ENCODE data around the gene OXSM. TPM values are rescaled to one million over a fixed set of nuclear protein-coding genes. Genes with fewer than 3 reads are reported as not detected.

Gene OXSM
- total RNA-seq, 1 donor from 2014 or later = 8.9 TPM

DNA sequence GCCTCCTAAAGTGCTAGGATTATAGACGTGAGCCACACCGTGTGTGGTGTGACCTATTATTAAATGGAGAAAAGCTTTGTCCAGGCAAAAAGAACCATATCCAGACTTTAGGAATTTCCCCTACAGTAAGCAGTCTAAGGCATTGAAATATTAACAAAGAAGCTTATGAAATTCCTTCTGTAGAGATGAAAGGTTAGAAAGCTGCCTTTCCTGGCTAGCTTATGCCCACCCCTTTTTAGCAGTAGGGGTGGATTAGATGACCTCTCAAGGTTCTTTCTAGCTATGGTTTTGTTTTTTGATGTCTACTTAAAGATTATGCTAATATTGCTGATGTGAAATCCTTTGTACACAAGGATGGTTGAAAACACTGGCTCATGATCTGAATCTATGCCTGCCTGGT lies 13.9 kb downstream of the OXSM start:
- no peak for DNase-seq (ENCODE audit: low read depth in 2 of 2)

DNA sequence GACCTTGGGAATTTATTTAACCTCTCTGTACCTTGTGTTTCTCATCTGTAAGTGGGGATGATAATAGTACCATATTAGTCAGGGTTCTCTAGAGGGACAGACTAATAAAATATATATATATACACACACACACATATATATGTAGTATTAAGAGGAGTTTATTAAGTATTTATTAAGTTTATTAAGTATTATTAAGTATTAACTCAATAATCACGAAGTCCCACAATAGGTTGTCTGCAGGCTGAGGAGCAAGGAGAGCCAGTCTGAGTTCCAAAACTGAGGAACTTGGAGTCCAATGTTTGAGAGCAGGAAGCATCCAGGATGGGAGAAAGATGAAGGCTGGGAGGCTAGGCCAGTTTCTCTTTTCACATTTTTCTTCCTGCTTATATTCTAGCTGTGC lies 14.8 kb downstream of the OXSM start:
- no peak for DNase-seq (ENCODE audit: low read depth in 2 of 2)

DNA sequence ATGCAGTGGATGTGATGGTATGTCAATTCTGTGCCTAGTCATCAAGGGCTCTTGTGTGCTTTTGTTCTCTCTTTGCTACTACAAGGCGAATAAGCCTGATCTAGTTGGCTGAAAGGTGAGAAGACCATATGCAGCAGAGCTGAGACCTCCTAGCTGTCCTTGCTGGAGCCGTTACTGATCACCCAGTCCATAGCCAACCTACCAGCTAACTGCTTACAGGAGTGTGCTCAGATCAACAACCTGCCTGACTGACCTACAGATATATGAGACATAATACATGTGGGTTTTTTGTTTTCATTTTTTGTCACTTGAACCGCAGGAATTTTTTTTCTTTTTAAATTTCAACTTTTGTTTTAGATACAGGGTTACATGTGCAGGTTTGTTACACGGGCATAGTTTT lies 22.8 kb downstream of the OXSM start:
- no peak for DNase-seq (ENCODE audit: low read depth in 2 of 2)

DNA sequence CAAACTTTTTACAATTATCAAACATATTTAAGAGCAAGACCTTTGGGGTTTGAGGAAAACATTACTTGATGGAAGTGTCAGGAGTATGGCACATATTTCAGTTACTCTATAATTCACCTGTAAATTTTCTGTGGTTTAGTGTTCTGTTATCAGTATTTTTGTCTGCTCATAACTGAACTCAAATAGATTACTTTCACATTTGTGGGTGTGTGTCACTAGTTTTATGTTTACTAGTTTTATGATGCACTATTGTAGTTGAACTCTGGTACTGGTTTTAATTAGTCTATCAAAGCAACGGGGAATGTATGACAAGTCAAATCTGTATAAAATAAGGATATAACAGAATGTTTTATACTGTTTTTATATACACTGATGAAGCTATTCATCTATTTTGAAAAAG lies 27.2 kb downstream of the OXSM start:
- no peak for DNase-seq (ENCODE audit: low read depth in 2 of 2)

DNA sequence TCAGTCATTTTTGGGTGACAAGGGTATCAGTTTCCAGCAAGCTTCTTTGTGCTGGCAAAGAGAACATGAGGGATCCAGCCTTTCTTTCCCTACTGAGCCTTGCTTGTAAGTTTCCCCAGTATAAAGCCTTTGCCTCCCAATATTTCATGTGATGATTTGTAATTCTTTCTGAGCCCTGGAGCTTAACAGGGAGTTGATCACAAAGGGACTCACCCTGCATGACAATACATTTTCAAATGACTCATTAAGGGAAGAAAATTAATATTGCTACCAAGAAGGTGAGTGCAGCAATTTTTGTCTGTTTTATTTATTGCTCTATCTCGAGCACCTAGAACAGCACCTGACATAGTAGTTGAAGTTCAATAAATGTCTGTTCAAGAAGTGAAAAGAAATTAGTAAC lies 27.7 kb downstream of the OXSM start:
- no peak for DNase-seq (ENCODE audit: low read depth in 2 of 2)

DNA sequence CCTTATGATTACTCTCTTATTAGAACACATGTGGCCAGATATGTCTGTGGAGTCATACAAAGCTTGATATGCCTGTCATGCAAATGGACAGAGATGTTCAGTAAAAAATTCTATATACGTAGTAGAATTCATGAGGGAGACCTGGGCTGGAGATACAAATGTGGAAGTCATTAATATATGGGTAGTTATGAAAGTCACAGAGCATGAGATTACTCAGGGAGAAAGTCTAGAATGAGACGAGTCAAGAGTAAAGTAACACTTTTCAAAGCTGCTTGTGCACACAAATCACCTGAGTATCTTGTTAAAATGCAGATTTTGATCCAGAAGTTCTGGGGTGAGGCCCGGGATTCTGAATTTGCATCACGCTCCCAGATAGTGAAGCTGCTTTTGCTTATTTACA lies 28.4 kb downstream of the OXSM start:
- no peak for DNase-seq (ENCODE audit: low read depth in 2 of 2)

DNA sequence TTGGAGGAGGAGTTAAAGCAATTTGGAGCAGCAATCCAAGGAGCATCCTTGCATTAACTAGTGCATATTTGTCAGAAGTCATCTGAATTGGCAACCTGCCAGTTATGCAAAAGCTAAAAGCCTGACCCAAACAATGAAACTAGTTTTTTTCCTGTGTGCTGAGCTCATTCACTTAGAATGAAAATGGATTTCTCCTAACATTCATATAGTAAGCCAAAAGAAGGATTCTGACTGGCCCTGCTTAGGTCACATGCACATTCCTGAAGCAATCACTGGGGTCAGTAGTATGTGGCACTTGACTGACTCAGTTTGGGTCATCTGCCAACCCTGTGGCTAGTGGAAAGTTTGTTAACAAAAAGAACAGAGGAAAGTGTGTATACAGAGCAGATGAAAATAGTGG lies 30.5 kb downstream of the OXSM start:
- peak; percentile 30 to 52 for DNase-seq (ENCODE audit: low read depth in 2 of 2)

DNA sequence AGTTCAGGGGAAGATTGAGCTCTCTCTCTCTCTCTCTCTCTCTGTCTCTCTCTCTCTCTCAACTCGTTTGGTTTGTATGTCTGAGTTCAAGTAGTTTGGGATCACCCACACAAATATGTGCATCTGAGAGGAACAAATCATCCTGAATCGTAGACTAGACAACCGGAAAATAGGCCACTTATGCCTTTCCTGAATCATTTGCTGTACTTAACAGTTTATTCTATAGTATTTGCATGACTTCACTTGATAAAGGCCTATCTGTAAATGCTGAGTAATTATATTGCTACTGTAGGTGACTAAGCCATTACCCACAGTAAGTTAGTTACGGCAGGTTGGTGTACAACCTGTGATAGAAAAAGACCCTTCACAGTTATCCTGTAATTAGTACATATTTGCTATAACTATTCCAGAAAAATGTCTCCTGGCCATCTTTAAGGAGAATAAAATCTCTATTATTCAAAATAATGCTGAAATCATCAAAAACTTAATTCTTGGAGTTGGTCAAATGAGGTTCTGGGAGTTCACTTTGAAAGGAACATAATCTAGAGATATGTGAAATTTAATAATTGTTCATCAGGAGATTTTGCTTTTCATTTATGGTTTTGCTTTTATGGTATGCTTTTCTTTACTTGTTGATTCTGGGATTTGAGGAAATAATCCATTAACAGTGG lies 31.1 kb downstream of the OXSM start:
- DNase-seq (ENCODE audit: low read depth in 2 of 2) = no peak

DNA sequence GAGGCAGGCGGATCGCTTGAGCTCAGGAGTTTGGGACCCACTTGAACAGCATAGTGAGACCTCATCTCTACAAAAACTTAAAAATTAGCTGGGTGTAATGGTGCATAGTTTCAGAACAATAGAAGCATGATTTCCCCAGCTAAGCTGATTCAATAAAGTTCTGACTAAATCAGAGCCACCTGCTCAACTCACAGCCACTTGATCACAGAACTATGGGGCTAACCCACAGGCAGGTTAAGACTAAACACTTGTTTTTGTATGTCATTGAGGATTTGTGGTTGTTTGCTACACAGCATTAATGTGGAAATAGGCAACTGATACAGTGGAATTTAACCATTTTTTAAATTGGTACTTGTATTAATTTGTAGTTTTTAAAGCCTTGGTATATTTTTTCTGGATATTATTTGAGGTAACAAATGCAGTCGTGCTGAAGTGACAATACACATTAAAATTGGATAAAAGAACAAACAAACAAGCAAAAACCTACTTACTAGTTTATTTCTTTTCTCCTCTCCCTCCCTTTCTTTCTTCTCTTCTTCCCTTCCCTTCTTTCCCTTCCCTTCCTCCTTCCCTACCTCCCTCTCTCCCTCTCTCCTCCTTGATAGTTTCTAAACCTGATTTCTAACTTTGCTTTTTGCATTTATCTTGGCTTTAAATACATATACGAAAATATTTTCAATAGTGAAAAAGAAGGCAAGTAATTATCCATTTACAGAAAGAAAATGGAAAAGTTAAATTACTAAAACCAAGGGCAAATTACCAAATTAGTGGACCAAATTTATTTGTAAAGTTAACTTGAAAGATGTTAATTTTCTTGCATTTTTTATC lies 32.1 kb downstream of the OXSM start:
- no peak for DNase-seq (ENCODE audit: low read depth in 2 of 2)

DNA sequence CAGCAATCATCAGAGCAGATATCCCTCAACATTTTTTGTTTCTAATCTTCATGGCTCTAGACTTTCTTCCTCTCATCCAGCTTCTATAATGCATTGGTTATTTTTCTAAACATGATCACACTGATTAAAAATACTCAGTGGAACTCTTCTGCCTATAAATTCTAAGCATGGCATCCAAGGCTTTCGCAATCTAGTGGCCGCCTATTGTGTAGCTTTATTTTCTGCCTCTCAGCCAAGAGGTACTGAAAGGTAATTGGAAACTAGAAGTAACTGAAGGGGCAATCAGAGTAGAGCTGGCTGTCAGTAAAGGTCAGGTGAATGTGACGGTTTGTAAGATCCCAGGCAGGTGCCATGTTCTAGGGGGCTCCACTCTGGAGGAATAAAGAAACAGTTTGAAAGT lies 33.4 kb downstream of the OXSM start:
- no peak for DNase-seq (ENCODE audit: low read depth in 2 of 2)

DNA sequence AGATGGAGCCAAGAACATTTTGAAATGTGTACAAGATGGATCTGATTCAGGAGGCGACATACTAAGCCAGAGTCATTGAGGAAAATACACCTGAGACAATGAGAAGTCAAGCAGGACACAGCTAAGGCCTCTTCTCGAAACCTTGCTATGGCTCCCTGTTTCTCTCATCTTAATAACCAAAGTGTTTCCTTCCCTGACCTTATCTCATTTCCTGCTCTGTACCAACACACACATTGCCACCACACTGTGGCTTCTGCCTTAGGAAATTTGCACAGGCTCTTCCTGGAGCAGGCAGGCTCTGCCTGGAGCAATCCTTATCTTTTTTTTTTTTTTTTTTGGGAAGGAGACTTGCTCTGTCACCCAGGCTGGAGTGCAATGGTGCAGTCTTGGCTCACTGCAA lies 36.6 kb downstream of the OXSM start:
- no peak for DNase-seq (ENCODE audit: low read depth in 2 of 2)

DNA sequence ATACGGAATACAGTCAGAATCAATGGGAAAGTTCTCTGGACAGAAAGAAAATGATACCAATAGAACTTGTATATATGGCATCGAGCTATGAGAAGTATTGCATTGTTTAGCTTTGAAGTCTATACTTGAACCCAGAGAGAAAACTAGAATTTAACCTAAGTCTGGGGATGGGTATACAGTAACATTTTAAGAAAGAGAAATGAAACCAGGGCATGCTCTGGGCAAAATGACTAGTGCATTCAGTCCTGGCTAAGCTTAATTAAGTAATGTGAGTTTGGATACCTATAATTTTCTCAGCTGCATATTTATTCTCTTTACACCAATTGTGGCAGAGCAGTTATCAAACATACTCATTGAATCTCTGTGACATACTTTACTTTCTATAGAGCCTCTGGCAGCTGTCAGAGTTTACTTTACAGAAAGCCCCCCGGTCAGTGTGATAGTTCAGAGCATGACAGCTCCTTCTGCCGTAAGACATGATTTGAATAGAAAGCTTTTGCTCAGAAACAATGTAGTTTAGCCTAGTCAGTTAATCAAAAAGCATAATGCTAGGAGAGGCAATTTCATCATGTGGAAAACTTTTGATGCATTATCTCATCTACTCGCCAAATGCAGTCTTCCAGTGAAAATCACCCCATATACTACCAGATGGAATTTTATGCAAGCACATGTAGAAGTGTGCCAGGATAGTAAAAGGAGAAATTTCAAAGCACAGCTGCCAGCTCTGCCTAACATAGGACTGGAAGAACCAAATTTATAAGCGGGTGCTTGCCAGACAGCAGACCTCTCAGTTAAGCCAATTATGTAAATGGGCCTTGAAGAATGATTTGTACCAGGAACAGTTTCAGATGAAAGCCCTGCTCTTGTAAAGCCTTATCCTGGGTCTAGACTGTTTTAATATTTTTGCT lies 40.7 kb downstream of the OXSM start:
- DNase-seq (ENCODE audit: low read depth in 2 of 2) = no peak

DNA sequence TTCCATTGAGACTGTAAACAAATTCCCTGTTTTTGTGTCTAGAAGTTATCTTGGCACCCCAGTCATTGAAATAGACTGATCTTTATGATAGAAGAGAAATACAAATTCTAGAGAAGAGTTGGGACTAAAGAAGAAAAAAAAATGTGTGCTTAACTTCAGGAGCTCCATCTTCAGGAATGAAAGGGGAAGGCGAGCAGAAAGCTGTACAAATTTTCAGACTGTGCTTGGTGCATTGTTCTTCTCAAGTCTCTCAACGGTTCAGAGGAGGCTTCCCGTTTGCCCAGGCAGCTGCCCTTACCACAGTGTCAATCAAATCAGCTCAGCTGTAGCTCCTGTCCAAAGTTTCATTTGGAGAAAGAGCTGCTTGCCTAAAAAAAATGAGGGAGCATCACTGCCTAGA lies 41.7 kb downstream of the OXSM start:
- DNase-seq (ENCODE audit: low read depth in 2 of 2) = peak in 1 of 2 donors; percentile 26

DNA sequence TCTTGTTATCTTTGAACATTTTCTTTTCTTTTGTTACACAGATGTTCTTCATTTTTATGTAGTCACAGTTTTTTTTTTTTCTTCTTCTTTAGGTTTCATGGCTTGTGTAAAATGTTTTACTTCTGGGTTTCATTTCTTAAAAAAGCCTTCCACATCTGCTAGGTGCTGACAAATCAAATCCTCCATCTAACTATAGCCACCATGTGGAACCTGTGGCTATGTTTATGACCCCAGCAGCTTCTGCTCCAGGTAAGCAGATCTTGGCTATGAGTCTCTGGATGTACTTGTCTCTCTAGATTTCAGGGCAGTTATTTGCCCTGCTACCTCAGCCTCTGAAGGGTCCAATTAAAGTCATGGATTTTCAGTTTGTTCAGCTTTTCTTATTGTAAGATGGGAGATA lies 44.5 kb downstream of the OXSM start:
- no peak for DNase-seq (ENCODE audit: low read depth in 2 of 2)

DNA sequence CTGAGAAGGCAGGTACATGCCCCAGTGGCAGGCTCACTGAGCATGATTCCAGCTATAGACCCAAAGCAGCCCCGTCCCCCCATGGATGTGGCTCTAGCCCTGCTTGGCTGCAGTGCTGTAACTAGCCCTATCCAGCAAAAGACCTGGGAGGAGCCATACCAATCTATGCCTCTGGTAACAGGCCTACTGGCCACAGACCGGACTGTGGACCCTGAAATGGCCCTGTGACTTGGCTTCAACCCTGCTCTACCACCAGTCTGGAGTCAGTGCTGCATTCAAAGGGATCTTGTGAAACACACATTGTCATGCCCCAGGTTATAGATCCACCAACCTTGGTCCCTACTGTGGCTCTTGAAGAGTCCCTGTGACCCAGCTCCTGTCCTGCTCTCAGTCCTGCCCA lies 46.7 kb downstream of the OXSM start:
- no peak for DNase-seq (ENCODE audit: low read depth in 2 of 2)

DNA sequence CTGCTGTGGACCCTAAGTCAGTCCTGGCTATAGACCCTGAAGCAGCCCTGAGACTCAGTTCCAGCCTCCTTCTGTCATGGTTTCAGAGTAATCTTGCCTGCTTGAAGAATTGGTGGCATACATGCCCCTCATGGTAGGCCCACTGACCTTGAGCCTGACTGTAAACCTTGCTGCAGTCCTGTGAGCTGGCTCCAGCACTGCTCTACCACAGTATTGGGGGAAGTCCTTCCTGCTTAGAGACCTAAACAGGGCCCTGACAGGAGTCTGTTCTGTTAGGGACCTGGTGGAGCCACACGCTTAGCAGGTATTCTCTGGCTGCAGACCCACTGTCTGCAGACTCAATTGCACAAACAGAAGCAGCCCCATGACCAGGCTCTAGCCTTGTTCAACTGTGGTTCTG lies 47.1 kb downstream of the OXSM start:
- DNase-seq (ENCODE audit: low read depth in 2 of 2) = no peak

DNA sequence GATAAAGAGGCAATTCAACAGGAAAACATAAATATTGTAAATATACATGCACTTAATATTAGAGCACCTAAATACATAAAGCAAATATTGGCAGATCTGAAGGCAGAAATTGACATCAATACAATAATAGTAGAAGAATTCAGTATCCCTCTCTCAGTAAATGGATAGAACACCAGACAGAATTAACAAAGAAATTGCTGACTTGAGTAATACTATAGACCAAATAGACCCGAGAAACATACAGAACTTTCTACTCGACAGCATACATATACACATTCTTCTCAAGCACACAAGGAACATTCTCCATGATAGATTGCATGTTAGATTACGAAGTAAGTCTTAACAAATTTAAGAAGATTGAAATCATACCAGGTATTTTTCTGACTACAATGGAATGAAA lies 50.2 kb downstream of the OXSM start:
- no peak for DNase-seq (ENCODE audit: low read depth in 2 of 2)

DNA sequence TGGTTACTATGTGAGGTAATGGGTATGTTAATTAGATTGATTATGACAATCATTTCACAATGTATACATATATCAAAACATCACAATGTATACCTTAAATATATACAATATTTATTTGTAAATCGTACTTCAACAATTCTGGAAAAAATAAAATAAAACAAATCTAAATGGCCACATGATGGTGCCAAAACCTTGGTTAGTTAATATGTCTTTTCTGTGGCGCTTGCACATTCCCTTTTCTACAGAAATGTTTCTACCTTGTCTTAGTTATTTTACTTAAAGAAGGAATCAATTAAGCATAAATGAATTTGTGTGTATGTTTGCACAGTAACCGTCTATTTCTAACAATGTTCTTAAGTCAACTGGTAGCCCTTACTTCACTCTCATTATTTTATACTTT lies 53.4 kb downstream of the OXSM start:
- no peak for DNase-seq (ENCODE audit: low read depth in 2 of 2)

Data from dermis microvascular lymphatic vessel endothelial cell (primary cell).